T follicular helper cell (primary cell): ENCODE measurements around the gene TMEM107.

Source experiments
- DNase-seq: peaks from one replicate; pipeline ENCODE4 v3.0.0-alpha.2; 2020; ENCODE audit warnings: low read depth

TMEM107 gene

GRCh38 chr17:8137645-8138373 lies 38.4 kb downstream of the TMEM107 start:
- DNase-seq, result no peak

- DNase-seq, result no peak
Observed at GRCh38 chr17:8133941-8134340, 42.2 kb downstream of the TMEM107 start.

- DNase-seq, result no peak
Observed at GRCh38 chr17:8133399-8133798, 42.8 kb downstream of the TMEM107 start.

- DNase-seq, result no peak
Observed at GRCh38 chr17:8131844-8132441, 44.2 kb downstream of the TMEM107 start.

- no peak for DNase-seq
Observed at GRCh38 chr17:8128125-8128784, 47.9 kb downstream of the TMEM107 start.

- no peak for DNase-seq
Observed at GRCh38 chr17:8126491-8127066, 49.6 kb downstream of the TMEM107 start.

GRCh38 chr17:8125947-8126490 lies 50.2 kb downstream of the TMEM107 start:
- no peak for DNase-seq

GRCh38 chr17:8125154-8125946 lies 50.8 kb downstream of the TMEM107 start:
- peak; percentile 82 for DNase-seq

GRCh38 chr17:8124350-8125153 lies 51.6 kb downstream of the TMEM107 start:
- no peak for DNase-seq

GRCh38 chr17:8123695-8124349 lies 52.4 kb downstream of the TMEM107 start, which contains the start of gene HES7:
HES7 (minus strand) TSS chr17:8124106; CDS start chr17:8124084, 22 bp downstream.
- DNase-seq, result no peak

GRCh38 chr17:8122924-8123694 lies 53.1 kb downstream of the TMEM107 start:
- no peak for DNase-seq
